ENCODE data around the gene C9orf72. TPM values are rescaled to one million over a fixed set of nuclear protein-coding genes. Genes with fewer than 3 reads are reported as not detected.

C9orf72 gene
- total and polyA plus RNA-seq, 2 of the 13 experiments (the other 11 are each of a cell fraction or from before 2014, with no cell fraction given): 3.1 to 5.9 TPM

- TF ChIP-seq SIX1 (CRISPR knock-in tag; IDR thresholded peaks at IDR 0.05; ENCODE audit: borderline replicate concordance): no peak
- TF ChIP-seq BCL6 (CRISPR knock-in tag; IDR thresholded peaks at IDR 0.05): peak; percentile 66
- 0 out of 2 replicates have a peak, but pooled peaks have one; percentile 27 for TF ChIP-seq CREM (IDR thresholded peaks at IDR 0.05)
- TF ChIP-seq CREM (CRISPR knock-in tag; IDR thresholded peaks at IDR 0.05): no peak
- 0 out of 2 replicates have a peak, but pooled peaks have one; percentile 51 for TF ChIP-seq ARID3A (IDR thresholded peaks at IDR 0.05; ENCODE audit: low read depth, low read length)
- no peak for TF ChIP-seq ZSCAN20 (CRISPR knock-in tag; IDR thresholded peaks at IDR 0.05; ENCODE audit: borderline replicate concordance)
- TF ChIP-seq EP300 (IDR thresholded peaks at IDR 0.05; ENCODE audit: low read depth in 2 of 2, low read length in 2 of 2): peak in 1 of 2 experiments; percentile 51; a peak in 1 of 4 replicates
- peak; percentile 42; the same call in 1 of the 2 replicates for TF ChIP-seq EP300 (CRISPR knock-in tag; IDR thresholded peaks at IDR 0.05; ENCODE audit: borderline replicate concordance)
- TF ChIP-seq DBP (CRISPR knock-in tag; IDR thresholded peaks at IDR 0.05; ENCODE audit: not compliant biosample characterization): no peak
- TF ChIP-seq ZBTB20 (CRISPR knock-in tag; IDR thresholded peaks at IDR 0.05; ENCODE audit: borderline replicate concordance, low read depth): peak; percentile 94
- no peak for TF ChIP-seq RFX1 (IDR thresholded peaks at IDR 0.05)
- no peak for TF ChIP-seq SATB2 (CRISPR knock-in tag; IDR thresholded peaks at IDR 0.05)
- peak; percentile 33; the same call in 1 of the 2 replicates for TF ChIP-seq HMG20A (CRISPR knock-in tag; IDR thresholded peaks at IDR 0.05; ENCODE audit: borderline replicate concordance)
- TF ChIP-seq CSRNP1 (CRISPR knock-in tag; IDR thresholded peaks at IDR 0.05): no peak
- TF ChIP-seq ZNF780A (CRISPR knock-in tag; IDR thresholded peaks at IDR 0.05): no peak
- no peak for TF ChIP-seq IRF1 (CRISPR knock-in tag; IDR thresholded peaks at IDR 0.05; ENCODE audit: low read depth)
- TF ChIP-seq TBX3 (IDR thresholded peaks at IDR 0.05; ENCODE audit: borderline replicate concordance): peak; percentile 54; the same call in 1 of the 2 replicates
- no peak for TF ChIP-seq ZNF274 (CRISPR knock-in tag; IDR thresholded peaks at IDR 0.05)
- TF ChIP-seq KMT2A (CRISPR knock-in tag; IDR thresholded peaks at IDR 0.05): no peak
- no peak for TF ChIP-seq KDM4B (CRISPR knock-in tag; IDR thresholded peaks at IDR 0.05)
- no peak for TF ChIP-seq SOX13 (IDR thresholded peaks at IDR 0.05)
- TF ChIP-seq SOX13 (CRISPR knock-in tag; conservative IDR thresholded peaks at IDR 0.05 in 1 of 2, IDR thresholded peaks at IDR 0.05 in 1 of 2): peak in 1 of 2 experiments; percentile 48; a peak in 1 of 4 replicates
- no peak for TF ChIP-seq ZSCAN5A (CRISPR knock-in tag; IDR thresholded peaks at IDR 0.05; ENCODE audit: borderline replicate concordance)
- no peak for TF ChIP-seq MAF1 (CRISPR knock-in tag; IDR thresholded peaks at IDR 0.05; ENCODE audit: borderline replicate concordance)
Observed at GRCh38 chr9:27569406-27569805, 3.9 kb downstream of the C9orf72 start (continued).

Measured in HepG2 (cell line).